Activated gamma-delta T cell (primary cell): ENCODE data around the gene PRB2.
"Not testable (repeated sequence)": the region's sequence is repeated elsewhere in the genome, so short reads cannot be mapped to it uniquely, and the experiment has no call there.

Experiments
- DNase-seq: peaks from one replicate; lab custom pipeline; 2025; lab: John Stamatoyannopoulos, UW
- total RNA-seq, 2 donors: gene quantifications; one replicate each; lab custom pipeline; 2026; lab: John Stamatoyannopoulos, UW

Gene PRB2
- total RNA-seq, result 0 reads per million in 2 donors

- not testable (repeated sequence) for DNase-seq
These were observed at the start of gene PRB2 for GRCh38 chr12:11395467-11395866. Gene PRB2, minus strand, starts transcription at chr12:11395567. Its CDS starts 38 bp downstream, at chr12:11395529.

DNA sequence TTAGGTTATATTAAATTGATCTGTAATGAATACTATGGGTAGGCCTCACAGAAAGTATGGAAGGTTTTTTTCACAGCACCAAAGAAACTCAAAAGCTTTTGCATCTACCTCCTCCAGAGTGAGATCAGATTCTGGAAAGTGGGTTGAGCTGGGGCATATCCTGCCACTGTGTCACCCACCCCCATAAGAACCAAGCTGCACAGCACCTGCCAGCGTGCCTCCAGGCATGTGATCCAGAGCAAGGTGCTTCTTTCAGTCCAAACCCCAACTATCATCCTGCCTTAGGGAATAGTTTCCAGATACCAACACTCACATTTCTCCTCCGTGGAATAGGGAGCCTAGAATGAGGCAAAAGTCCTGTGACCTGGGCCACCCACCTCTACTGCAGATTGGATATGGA is 42.6 kb upstream of the PRB2 start:
- no peak for DNase-seq

- DNase-seq, result no peak
These were observed 38.3 kb upstream of the PRB2 start for GRCh38 chr12:11433664-11434063.

DNA sequence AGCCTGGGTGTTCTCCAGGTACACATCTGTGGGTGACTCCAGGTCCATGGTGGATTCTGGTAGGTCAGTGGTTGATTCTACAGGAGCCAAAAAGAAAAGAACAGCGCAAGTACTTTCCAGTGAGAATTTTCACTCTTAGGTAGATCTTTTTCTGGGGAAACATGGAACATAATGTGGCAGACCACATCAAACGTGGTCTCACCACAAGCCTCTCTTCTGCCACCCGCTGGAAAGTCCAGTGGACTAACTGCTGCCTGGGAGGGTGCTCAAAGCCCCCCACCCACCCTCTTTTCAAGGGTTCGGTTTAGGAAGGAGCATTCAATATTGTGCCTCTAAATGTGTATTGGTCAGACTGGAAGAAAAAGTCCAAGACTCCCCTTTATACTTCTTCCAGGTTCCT is 36.1 kb upstream of the PRB2 start:
- no peak for DNase-seq

GRCh38 chr12:11427341-11427740 is 32.0 kb upstream of the PRB2 start:
- no peak for DNase-seq

DNA sequence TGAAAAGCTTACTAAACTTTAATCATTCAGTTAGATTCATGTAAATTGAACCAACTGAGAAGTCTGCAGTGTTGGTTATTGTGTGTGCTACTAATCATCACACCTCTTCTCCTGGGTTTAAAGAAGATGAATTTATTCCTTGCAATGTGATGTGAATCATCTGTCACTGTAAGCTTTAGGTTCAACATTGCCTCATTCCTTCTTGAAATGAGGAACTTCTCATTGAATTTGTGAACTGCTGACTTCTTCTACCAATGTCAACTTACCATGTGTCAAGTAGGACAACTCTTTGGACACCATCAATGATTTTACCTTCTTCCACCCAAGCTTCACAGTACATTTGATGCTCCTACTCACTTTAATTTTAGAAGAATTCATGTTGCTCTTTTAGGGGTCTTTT is 17.4 kb upstream of the PRB2 start:
- DNase-seq, result no peak

DNA sequence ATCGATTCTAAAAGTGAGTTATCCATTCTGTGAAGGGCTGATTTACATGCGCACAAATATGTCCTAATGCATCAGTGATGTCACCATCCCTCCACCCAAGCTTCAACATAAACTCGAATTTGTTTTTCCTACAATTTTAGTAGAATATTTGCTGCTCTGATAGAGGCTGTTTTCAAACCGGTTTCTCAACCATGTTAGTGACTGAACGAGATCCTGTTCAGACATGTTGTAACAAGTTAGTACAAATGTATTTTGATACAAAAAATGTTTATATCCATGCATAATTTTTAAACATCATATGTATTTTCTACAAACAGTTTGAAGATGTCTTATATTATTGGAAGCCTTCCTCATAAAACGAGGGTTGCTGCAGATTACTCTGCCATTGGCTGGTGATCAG is 12.7 kb upstream of the PRB2 start:
- no peak for DNase-seq

GRCh38 chr12:11397366-11397765 is 2.0 kb upstream of the PRB2 start:
- DNase-seq, result no peak

DNA sequence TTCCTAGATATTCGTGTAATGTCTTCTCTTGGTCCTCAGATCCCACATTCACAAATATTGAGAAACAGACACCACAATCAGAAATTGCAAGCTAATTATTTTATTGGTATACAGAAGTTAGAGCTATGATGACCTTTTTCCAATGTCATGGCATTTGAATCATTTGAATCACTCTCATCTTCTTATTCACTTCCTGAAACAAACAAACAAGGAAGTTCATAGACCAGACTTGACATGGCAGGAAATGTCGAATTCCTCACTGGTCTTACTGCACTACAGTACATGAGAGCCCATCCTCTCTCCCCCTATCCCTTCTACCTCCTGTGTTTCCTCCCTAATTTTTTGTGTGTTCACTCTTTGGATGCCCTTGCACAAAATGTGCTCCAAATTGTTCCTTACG is 3.9 kb downstream of the PRB2 start:
- DNase-seq, result not testable (repeated sequence)

DNA sequence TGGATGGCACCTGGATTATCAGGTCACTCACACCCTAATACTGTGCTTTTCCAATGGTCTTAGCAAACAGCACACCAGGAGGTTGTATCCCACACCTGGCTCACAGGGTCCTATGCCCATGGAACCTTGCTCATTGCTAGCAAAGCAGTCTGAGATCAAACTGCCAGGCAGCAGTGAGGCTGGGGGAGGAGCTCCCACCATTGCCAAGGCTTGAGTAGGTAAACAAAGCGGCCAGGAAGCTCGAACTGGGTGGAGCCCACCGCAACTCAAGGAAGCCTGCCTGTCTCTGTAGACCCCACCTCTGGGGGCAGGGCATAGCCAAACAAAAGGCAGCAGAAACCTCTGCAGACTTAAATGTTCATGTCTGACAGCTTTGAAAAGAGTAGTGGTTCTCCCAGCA is 17.9 kb downstream of the PRB2 start:
- DNase-seq, result not testable (repeated sequence)

GRCh38 chr12:11361151-11361550 is 34.2 kb downstream of the PRB2 start:
- DNase-seq, result no peak

GRCh38 chr12:11360205-11360883 is 35.0 kb downstream of the PRB2 start:
- not testable (repeated sequence) for DNase-seq

GRCh38 chr12:11351736-11352135 is 43.6 kb downstream of the PRB2 start:
- not testable (repeated sequence) for DNase-seq

- DNase-seq, result no peak
These were observed 46.9 kb downstream of the PRB2 start for GRCh38 chr12:11348439-11348838.

DNA sequence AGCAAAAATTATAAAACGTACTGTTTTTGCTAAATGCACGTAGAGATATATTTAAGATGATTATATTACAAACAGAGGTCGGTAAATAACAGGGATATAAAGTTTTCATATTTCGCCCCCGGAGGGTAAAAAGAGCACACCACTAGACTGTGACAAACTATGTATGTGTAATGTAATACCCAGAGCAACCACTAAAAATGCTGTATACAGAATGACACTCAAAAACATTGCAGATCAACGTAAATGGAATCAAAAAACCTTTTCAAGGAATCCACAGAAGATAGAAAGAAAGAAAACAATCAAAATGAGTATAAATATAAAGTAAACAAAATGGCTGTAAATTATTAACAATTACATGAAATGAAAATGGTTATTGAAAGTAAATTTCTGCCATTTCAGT is 47.6 kb downstream of the PRB2 start:
- no peak for DNase-seq

GRCh38 chr12:11344500-11344899 is 50.9 kb downstream of the PRB2 start:
- no peak for DNase-seq
